BJ (cell line): ENCODE data around the gene BAZ1A. TPM values are rescaled to one million over a fixed set of nuclear protein-coding genes. Genes with fewer than 3 reads are reported as not detected.

Source experiments
- CTCF ChIA-PET: fragments of 350-600 bp; formaldehyde crosslinking; extraction: SDS; loops from one replicate; lab custom pipeline; 2021; ENCODE audit warnings: antibody characterized with exemption, inconsistent platforms; lab: Yijun Ruan, JAX
- POLR2A ChIA-PET: fragments of 300-600 bp; sonication (Branson Sonifier 250); formaldehyde crosslinking; extraction: SDS; loops from one replicate; lab custom pipeline; 2021; ENCODE audit warnings: antibody characterized with exemption; lab: Charles Lee
- DNase-seq: peaks from one replicate; pipeline ENCODE4 v3.0.0-alpha.2; 2011; ENCODE audit warnings: low read depth
- H3K27me3 ChIP-seq: 2 replicates; pipeline ENCODE4 v1.6.0; 2011; ENCODE audit warnings: low read length; ENCODE audit not compliant: control insufficient read depth, insufficient read depth
- H3K36me3 ChIP-seq: 2 replicates; pipeline ENCODE4 v1.5.1; 2011; ENCODE audit warnings: low read length; ENCODE audit not compliant: control insufficient read depth, insufficient read depth
- H3K4me3 ChIP-seq: 2 replicates; pipeline ENCODE4 v1.5.1; 2011; ENCODE audit warnings: low read depth, mild to moderate bottlenecking, control low read depth, low read length
- CTCF ChIP-seq: IDR thresholded peaks from 2 replicates; pipeline ENCODE4 v1.5.1; 2011; ENCODE audit warnings: low read depth, mild to moderate bottlenecking, control low read depth, inconsistent platforms, low read length, moderate library complexity; ENCODE audit not compliant: insufficient read depth
- polyA plus RNA-seq: library from polyadenylated mRNA; depleted of rRNA; stranded (reverse); fragments of >200 nt; gene quantifications from 2 replicates; pipeline ENCODE4 v1.2.3, GENCODE V29; 2011

The BAZ1A gene
- polyA plus RNA-seq, 1 experiment, result 8.9 TPM

- ChIA-PET POLR2A (no interaction called here), CTCF (interaction anchor here (1.2 to 1.7 kb wide), 2 partner anchors 93 to 203 kb away, joined by 3 to 4 read pairs; no protein-coding TSS in a partner anchor)
- no peak for DNase-seq
- no peak overlapping the region for H3K4me3 ChIP-seq
- H3K27me3 ChIP-seq, result no peaks in the 10 kb centered on the region
- H3K36me3 ChIP-seq, result peaks cover 1% of the 10 kb centered on the region; the same call in 1 of the 2 replicates
- no peak for TF ChIP-seq CTCF
Measured at GRCh38 chr14:34766060-34766459, 109.1 kb downstream of the BAZ1A start.

- ChIA-PET POLR2A (no interaction called here), CTCF (no interaction called here)
- Histone ChIP-seq H3K4me3 (no peak overlapping the region), H3K36me3 (peaks cover 3% of the 10 kb centered on the region), H3K27me3 (no peaks in the 10 kb centered on the region)
- no peak for DNase-seq
- no peak for TF ChIP-seq CTCF
Measured at GRCh38 chr14:34755215-34755614, 119.9 kb downstream of the BAZ1A start.

- POLR2A ChIA-PET, result no interaction called here
Measured at GRCh38 chr14:34754687-34755086, 120.5 kb downstream of the BAZ1A start.

GRCh38 chr14:34750670-34751069, 124.5 kb downstream of the BAZ1A start:
- no peaks in the 10 kb centered on the region for H3K27me3 ChIP-seq
- H3K4me3 ChIP-seq, result no peak overlapping the region
- no peaks in the 10 kb centered on the region; the same call in 1 of the 2 replicates for H3K36me3 ChIP-seq
- ChIA-PET CTCF (interaction anchor here (0.6 kb wide), 1 partner anchor 81 kb away, joined by 3 read pairs; no protein-coding TSS in a partner anchor), POLR2A (interaction anchor here (0.6 kb wide), 1 partner anchor 124 kb away, joined by 5 read pairs; the partner anchor contains the start of gene BAZ1A)
- TF ChIP-seq CTCF, result no peak
- DNase-seq, result no peak

More at GRCh38 chr14:34754687-34755086, 120.5 kb downstream of the BAZ1A start:
- Histone ChIP-seq H3K4me3 (no peak overlapping the region), H3K36me3 (peaks cover 3% of the 10 kb centered on the region), H3K27me3 (no peaks in the 10 kb centered on the region)
- CTCF ChIA-PET, result no interaction called here
- no peak for DNase-seq
- no peak for TF ChIP-seq CTCF

DNA sequence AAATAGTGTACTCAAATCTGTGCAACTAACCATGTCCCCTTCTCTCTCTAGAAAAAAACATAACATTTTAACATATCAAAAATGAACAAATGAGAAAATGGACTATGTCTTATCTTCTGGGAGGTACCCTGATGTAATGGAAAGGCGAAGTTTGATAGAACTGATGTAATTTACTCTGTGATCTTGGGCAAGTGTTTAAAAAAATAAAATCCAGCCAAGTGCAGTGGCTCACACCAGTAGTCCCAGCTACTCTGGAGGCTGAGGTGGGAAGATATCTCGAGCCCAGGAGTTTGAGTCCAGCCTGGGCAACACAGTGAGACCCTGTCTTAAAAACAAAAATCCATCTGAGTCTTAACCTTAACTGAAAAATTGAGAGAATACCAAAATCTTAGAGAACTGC, 124.9 kb downstream of the BAZ1A start:
- ChIA-PET CTCF (interaction anchor here (0.6 to 2.2 kb wide), 3 partner anchors 27 to 81 kb away, joined by 3 to 7 read pairs (median 3); no protein-coding TSS in a partner anchor), POLR2A (interaction anchor here (0.6 kb wide), 1 partner anchor 125 kb away, joined by 5 read pairs; the partner anchor contains the start of gene BAZ1A)
- DNase-seq, result no peak
- no peak for TF ChIP-seq CTCF
- Histone ChIP-seq H3K36me3 (no peaks in the 10 kb centered on the region; the same call in 1 of the 2 replicates), H3K27me3 (no peaks in the 10 kb centered on the region), H3K4me3 (no peak overlapping the region)
